ENCODE data around the gene ESPN. TPM values are rescaled to one million over a fixed set of nuclear protein-coding genes. Genes with fewer than 3 reads are reported as not detected.

ESPN gene
- total RNA-seq, 1 experiment from 2014 or later: 53.1 TPM

- no peak overlapping the region for H4K5ac ChIP-seq (ENCODE audit: insufficient read length, low read depth, low read length)
- TF ChIP-seq CTCF (conservative IDR thresholded peaks at IDR 0.05): no peak
- H2BK120ac ChIP-seq (ENCODE audit: low read depth, low read length, poor library complexity, severe bottlenecking): no peak overlapping the region
- no peak overlapping the region for H3K4ac ChIP-seq (ENCODE audit: low read depth, low read length)
- H3K9me3 Mint-ChIP-seq: peaks cover 0 to 3% of the 10 kb centered on the region in 2 experiments; a peak in 2 of 5 replicates
- H3K4me3 Mint-ChIP-seq: peak overlapping the region; percentile 42 to 74; a peak in 4 of 5 replicates
- H2BK15ac ChIP-seq (ENCODE audit: low read depth, low read length): no peak overlapping the region
- no CpG with 5 or more reads among the region's 48 CpGs for WGBS (ENCODE audit: extremely low coverage, insufficient read length, low lambda C conversion rate)
- H3K14ac ChIP-seq (ENCODE audit: insufficient read depth, low read length): no peak overlapping the region
- H3K9me3 ChIP-seq (ENCODE audit: control insufficient read depth, low read depth, low read length): no peaks in the 10 kb centered on the region
- no peak overlapping the region for H2BK12ac ChIP-seq (ENCODE audit: insufficient read length, low read depth, low read length)
- H3K27ac ChIP-seq (ENCODE audit: insufficient read length, low read depth, low read length): no peak overlapping the region
- no peaks in the 10 kb centered on the region for H3K79me1 ChIP-seq (ENCODE audit: insufficient read depth, low read depth, low read length, poor library complexity, severe bottlenecking)
- no peak overlapping the region for H2AK5ac ChIP-seq (ENCODE audit: insufficient read length, low read length)
- H3K56ac ChIP-seq (ENCODE audit: insufficient read length, low read depth, low read length): no peak overlapping the region
- peaks cover 97% of the 10 kb centered on the region for H3K27me3 Mint-ChIP-seq (ENCODE audit: low read depth)
- no peak overlapping the region for H4K8ac ChIP-seq (replicated peaks; ENCODE audit: insufficient read length, low read depth, low read length)
- no peaks in the 10 kb centered on the region for H3K79me2 ChIP-seq (ENCODE audit: insufficient read depth, low read length)
- no peak overlapping the region for H2BK5ac ChIP-seq (ENCODE audit: insufficient read length, low read length)
- no peaks in the 10 kb centered on the region for H3K36me3 Mint-ChIP-seq (ENCODE audit: insufficient read depth in 1 of 3, low read depth in 3 of 3)
- no peak overlapping the region for H3K23ac ChIP-seq (ENCODE audit: insufficient read length, low read depth, low read length)
- H4K20me1 ChIP-seq (ENCODE audit: control insufficient read depth, insufficient read depth, insufficient read length): no peaks in the 10 kb centered on the region
- peaks cover 10% of the 10 kb centered on the region for H3K23me2 ChIP-seq (ENCODE audit: insufficient read length, low read depth, low read length, poor library complexity, severe bottlenecking)
- no peak overlapping the region for H3K18ac ChIP-seq (ENCODE audit: insufficient read length, low read depth, low read length)
- H2AFZ ChIP-seq (ENCODE audit: low read length): no peak overlapping the region
- H3K4me1 ChIP-seq (ENCODE audit: insufficient read depth, low read length): peaks cover 3% of the 10 kb centered on the region; the same call in 1 of the 2 replicates
- peaks cover 71% of the 10 kb centered on the region for H3K27me3 ChIP-seq (ENCODE audit: insufficient read depth, low read length)
- DNase-seq: peak; percentile 72
- H2BK20ac ChIP-seq (ENCODE audit: low read depth, low read length, poor library complexity, severe bottlenecking): no peak overlapping the region
- no peak overlapping the region for H3K27ac Mint-ChIP-seq
- H3K9ac ChIP-seq (ENCODE audit: extremely low read depth, insufficient read length, low read length): no peak overlapping the region
- no peak overlapping the region for H4K91ac ChIP-seq (ENCODE audit: insufficient read length, low read depth, low read length)
- H3K4me1 Mint-ChIP-seq: peaks cover 27 to 30% of the 10 kb centered on the region in 2 experiments
- H3K4me2 ChIP-seq (ENCODE audit: insufficient read depth, insufficient read length, low read length): peak overlapping the region; percentile 50
- no peak overlapping the region for H3T11ph ChIP-seq (ENCODE audit: low read length)
These were observed 5.2 kb upstream of the ESPN start for GRCh38 chr1:6419397-6419803.
